Type B pancreatic cell (in vitro differentiated cells): ENCODE results near the gene NTPCR. TPM values are rescaled to one million over a fixed set of nuclear protein-coding genes. Genes with fewer than 3 reads are reported as not detected.

Source experiments
- DNase-seq: peaks from one replicate; pipeline ENCODE4 v3.0.0; 2021; ENCODE audit warnings: mixed read lengths; ENCODE audit not compliant: unreplicated experiment; ENCODE audit errors: extremely low spot score
- H3K27ac Mint-ChIP-seq: 2 replicates; pipeline ENCODE4 v1.8.0; 2021; ENCODE audit warnings: mild to moderate bottlenecking, mixed read lengths
- H3K27me3 Mint-ChIP-seq: 2 replicates; pipeline ENCODE4 v1.8.0; 2021; ENCODE audit warnings: mixed read lengths
- H3K36me3 Mint-ChIP-seq: 2 replicates; pipeline ENCODE4 v1.8.0; 2021; ENCODE audit warnings: mixed read lengths
- H3K4me1 Mint-ChIP-seq: one replicate; pipeline ENCODE4 v1.8.0; 2021; ENCODE audit warnings: mixed read lengths; ENCODE audit not compliant: unreplicated experiment
- H3K4me3 Mint-ChIP-seq: 2 replicates; pipeline ENCODE4 v1.8.0; 2021; ENCODE audit warnings: mild to moderate bottlenecking, mixed read lengths
- H3K9me3 Mint-ChIP-seq: 2 replicates; pipeline ENCODE4 v1.8.0; 2021; ENCODE audit warnings: mixed read lengths
- CTCF ChIP-seq: fragments of 200-600 bp; sonication (generic); conservative IDR thresholded peaks from 2 replicates; pipeline ENCODE4 v1.5.0; 2021; ENCODE audit warnings: antibody characterized with exemption, mild to moderate bottlenecking
- total RNA-seq: library from RNA; stranded (reverse); gene quantifications from 2 replicates; pipeline ENCODE4 v1.2.1, GENCODE V29; 2021; ENCODE audit warnings: low replicate concordance

NTPCR gene
- total RNA-seq, 1 donor from 2014 or later, result 57.1 TPM

- no peak overlapping the region for H3K4me3 Mint-ChIP-seq
- no peak for TF ChIP-seq CTCF
- no peak overlapping the region for H3K27ac Mint-ChIP-seq
- DNase-seq, result no peak
- peaks cover 9% of the 10 kb centered on the region for H3K4me1 Mint-ChIP-seq
- H3K9me3 Mint-ChIP-seq, result peaks cover 5% of the 10 kb centered on the region
- peaks cover 8% of the 10 kb centered on the region for H3K36me3 Mint-ChIP-seq
- H3K27me3 Mint-ChIP-seq, result no peaks in the 10 kb centered on the region
Measured at GRCh38 chr1:233004451-233004850, 54.0 kb downstream of the NTPCR start.

- TF ChIP-seq CTCF, result no peak
- H3K27me3 Mint-ChIP-seq, result no peaks in the 10 kb centered on the region
- no peak for DNase-seq
- peaks cover 4% of the 10 kb centered on the region for H3K36me3 Mint-ChIP-seq
- no peak overlapping the region for H3K27ac Mint-ChIP-seq
- peaks cover 5% of the 10 kb centered on the region for H3K9me3 Mint-ChIP-seq
- peaks cover 9% of the 10 kb centered on the region for H3K4me1 Mint-ChIP-seq
- no peak overlapping the region for H3K4me3 Mint-ChIP-seq
Measured at GRCh38 chr1:233005156-233005555, 54.7 kb downstream of the NTPCR start.

- Mint-ChIP-seq H3K27ac (no peak overlapping the region), H3K4me3 (no peak overlapping the region), H3K4me1 (peaks cover 9% of the 10 kb centered on the region), H3K27me3 (no peaks in the 10 kb centered on the region), H3K9me3 (peaks cover 5% of the 10 kb centered on the region), H3K36me3 (peaks cover under 1% of the 10 kb centered on the region)
- DNase-seq, result no peak
- no peak for TF ChIP-seq CTCF
Measured at GRCh38 chr1:233005703-233006102, 55.3 kb downstream of the NTPCR start.

GRCh38 chr1:233006108-233006507, 55.7 kb downstream of the NTPCR start:
- Mint-ChIP-seq H3K27ac (no peak overlapping the region), H3K9me3 (peaks cover 5% of the 10 kb centered on the region), H3K4me3 (no peak overlapping the region), H3K36me3 (no peaks in the 10 kb centered on the region), H3K4me1 (peaks cover 9% of the 10 kb centered on the region), H3K27me3 (no peaks in the 10 kb centered on the region)
- no peak for DNase-seq
- no peak for TF ChIP-seq CTCF

- no peaks in the 10 kb centered on the region for H3K36me3 Mint-ChIP-seq
- peaks cover 5% of the 10 kb centered on the region for H3K9me3 Mint-ChIP-seq
- H3K4me1 Mint-ChIP-seq, result peaks cover 9% of the 10 kb centered on the region
- H3K27me3 Mint-ChIP-seq, result no peaks in the 10 kb centered on the region
- DNase-seq, result no peak
- TF ChIP-seq CTCF, result no peak
- no peak overlapping the region for H3K4me3 Mint-ChIP-seq
- no peak overlapping the region for H3K27ac Mint-ChIP-seq
Measured at GRCh38 chr1:233006541-233006973, 56.1 kb downstream of the NTPCR start.

GRCh38 chr1:233010146-233010545, 59.7 kb downstream of the NTPCR start:
- no peak overlapping the region for H3K4me3 Mint-ChIP-seq
- H3K27me3 Mint-ChIP-seq, result no peaks in the 10 kb centered on the region
- no peaks in the 10 kb centered on the region for H3K9me3 Mint-ChIP-seq
- peaks cover 13% of the 10 kb centered on the region for H3K36me3 Mint-ChIP-seq
- peaks cover 9% of the 10 kb centered on the region for H3K4me1 Mint-ChIP-seq
- TF ChIP-seq CTCF, result no peak
- H3K27ac Mint-ChIP-seq, result no peak overlapping the region
- DNase-seq, result no peak
